Stimulated activated CD8-positive, alpha-beta memory T cell treated with anti-CD3 and anti-CD28 coated beads, Interleukin-15, amount 100 ng/mL, for 1 hour (primary cell): ENCODE data around the gene GSS.

Experiments
- DNase-seq: peaks from one replicate; pipeline ENCODE4 v3.0.0-alpha.2; 2020; ENCODE audit warnings: low read depth

Gene GSS

GRCh38 chr20:34978092-34978744 is 22.6 kb upstream of the GSS start:
- DNase-seq, result no peak

- no peak for DNase-seq
Observed at GRCh38 chr20:34977365-34978091, 21.9 kb upstream of the GSS start.

- no peak for DNase-seq
Observed at GRCh38 chr20:34976286-34976685, 20.7 kb upstream of the GSS start.

DNA sequence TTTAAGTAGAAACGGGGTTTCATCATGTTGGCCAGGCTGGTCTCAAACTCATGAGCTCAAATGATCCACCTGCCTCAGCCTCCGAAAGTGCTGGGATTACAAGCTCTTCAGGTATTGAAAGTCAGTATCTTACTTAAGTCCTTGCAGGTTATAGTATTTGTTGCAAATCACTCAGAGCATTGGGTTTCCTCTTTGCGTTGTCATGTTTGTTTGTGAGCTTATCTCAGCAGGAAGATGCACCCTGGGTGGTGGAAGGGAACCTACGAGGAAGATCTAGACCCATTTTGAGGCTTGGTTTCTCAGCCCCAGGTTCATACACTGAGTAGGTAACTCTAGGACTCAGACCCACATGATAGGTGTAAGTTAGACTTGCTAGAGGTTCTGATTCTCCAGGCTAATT is 18.6 kb upstream of the GSS start:
- no peak for DNase-seq

DNA sequence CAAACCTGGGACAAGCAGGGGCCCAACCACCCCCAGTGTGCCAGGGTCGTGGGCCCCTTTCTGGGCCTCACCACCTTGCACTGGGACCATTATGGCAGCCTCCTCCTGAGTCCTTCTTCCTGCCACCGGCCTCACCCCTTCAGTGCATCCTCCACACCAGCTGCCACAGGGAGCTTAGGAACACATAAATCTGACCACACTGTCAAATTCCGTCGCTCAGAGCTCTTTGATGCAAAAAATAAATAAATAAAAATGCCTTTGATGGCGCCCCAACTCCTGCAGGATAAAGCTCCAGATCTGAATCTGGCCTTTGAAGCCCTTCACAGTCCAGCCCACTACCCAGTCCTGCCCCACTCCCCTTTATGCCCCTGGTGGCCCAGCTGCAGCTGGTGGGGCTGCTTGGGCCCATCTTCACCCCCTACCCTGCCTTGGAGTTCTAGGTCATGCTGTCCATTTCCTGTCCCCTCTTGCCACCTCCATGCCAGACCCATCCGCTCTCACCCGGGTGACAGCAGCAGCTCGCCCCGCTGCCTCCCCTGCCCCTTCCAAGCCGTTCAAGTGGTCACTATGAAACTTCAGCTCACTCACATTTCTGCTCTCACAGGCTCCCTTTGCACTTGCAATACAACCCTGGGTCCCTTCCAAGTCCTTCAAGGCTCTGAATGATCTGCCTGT is 16.1 kb upstream of the GSS start:
- no peak for DNase-seq

GRCh38 chr20:34970846-34971560 is 15.4 kb upstream of the GSS start:
- no peak for DNase-seq

DNA sequence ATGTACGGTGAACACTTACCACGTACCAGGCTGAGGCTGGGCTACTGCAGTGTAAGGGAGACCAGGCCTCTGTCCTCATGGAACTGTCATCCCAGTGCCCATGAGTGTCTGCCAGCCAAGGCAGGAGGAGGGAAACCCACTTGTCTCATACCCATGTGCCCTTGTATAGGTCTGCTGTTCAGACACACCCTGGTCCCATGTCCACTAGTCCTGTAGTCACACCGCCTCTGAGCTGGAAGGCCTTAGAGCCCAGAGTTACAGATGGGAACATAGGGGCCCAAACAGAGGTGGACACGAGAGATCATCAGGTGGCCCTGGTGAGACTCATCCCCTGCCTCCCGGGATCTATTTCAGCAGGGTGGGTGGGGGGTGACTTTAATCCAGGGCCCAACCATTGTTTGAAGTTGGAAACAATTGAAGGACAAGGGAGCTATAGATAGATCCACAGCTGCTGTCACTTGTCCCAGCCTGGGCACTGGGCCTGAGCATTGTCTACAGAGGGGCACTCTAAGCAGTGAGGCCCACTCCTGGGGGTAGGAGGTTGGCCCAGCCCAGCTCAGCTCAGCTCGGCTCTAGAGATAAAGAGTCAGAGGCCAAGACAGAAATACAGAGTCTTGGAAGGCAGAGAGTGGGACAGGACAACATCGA is 14.7 kb upstream of the GSS start:
- DNase-seq, result no peak

DNA sequence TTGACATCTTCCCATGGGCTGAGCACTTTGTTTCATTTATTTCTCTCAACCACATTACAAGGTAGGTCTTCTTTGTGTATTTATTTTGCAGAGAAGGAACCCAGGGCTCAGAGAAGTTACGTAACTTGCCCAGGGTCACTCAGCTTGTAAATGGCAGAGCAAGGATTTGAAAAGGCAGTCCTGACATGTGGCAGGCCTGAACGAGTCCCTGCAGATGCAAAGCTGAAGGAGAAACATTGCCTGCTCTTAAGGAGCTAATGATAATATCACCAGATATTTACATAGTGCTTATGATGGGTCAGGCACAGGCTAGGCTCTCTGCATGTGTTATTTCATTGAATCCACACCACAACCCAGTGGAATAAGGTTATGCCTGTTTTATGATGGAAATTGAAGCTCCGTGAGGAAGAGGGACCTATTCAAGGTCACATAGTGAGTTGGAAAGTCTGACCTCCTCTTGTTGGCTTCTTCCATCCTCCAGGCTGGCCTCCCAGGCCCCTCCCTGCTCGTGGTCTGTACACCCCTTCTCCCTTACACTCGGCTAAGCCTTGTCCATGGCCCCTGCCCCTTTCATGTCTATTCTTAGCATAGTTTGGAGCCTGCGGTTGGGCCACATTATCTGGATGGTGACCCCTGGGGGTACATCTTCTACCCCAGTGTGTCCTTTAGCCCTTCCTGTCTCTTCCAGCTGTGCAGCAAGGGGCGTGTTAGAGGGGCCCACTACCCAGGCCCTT is 12.6 kb upstream of the GSS start:
- DNase-seq, result no peak

- DNase-seq, result no peak
Observed at GRCh38 chr20:34967421-34967820, 11.8 kb upstream of the GSS start.

- no peak for DNase-seq
Observed at GRCh38 chr20:34965051-34965450, 9.4 kb upstream of the GSS start.

- no peak for DNase-seq
Observed at GRCh38 chr20:34964486-34964885, 8.9 kb upstream of the GSS start.

DNA sequence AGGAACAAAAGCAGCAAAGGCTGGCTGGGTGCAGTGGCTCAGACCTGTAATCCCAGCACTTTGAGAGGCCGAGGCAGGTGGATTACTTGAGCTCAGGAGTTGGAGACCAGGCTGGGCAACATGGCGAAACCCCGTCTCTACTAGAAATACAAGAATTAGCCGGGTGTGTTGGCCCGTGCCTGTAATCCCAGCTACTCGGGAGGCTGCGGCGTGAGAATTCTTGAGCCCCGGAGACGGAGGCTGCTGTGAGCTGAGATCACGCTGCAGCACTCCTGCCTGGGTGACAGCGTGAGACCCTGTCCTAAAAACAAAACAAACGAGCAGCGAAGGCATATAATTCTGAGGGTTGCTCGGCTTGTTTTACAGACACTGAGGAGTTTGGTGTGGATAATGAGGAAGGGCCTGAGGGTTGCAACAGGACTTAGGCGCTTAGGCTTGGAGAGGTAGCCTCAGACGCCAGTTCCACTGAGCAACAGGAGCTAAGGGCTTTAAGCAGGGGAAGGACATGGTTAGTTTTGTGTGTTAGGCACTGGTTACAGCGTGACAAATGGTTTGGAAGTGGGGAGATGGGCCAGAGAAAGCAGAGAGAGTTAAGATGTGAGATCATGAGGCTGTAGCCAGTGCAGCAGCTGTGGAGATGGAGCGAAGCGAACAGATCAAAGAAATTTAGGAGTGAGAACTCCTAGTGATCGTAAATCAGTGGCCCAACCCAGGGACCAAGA is 1.3 kb upstream of the GSS start:
- DNase-seq, result no peak

DNA sequence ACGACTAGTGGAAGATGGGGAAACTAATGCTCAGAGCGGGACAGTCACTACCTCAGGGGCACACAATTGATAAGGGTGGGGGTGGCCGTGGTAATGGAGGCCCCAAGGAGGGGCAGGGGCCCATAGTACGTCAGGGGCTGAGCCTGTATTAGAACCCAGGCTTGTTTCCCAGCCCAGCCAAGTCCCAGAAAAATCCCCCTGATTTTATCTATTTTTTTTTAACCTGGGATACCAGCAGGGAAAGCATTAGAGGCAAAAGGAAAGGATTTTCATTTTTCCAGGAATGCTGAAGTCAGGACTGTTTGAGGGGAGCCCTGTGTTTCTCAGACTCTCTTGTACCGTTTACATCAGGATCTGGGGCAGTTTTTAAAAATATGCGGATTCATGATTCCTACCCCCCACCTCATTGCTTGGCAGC is 444 bp upstream of the GSS start:
- no peak for DNase-seq

DNA sequence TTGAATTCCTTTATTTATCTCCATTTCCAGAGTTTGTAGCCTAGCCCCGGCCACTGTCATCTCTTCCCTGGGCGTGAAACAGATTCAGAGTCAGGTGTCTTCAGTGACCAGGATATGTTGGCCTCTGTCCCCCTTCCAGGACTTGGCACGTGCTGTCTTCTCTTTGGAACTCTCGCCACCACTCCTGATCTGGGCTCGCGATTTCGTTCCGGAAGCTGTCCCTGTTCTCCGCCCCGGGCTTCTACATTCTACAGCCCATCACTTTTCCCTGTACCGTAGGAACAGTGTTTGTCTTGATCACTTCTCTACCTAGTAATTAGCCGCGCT is 739 bp downstream of the GSS start:
- no peak for DNase-seq

GRCh38 chr20:34953960-34954359 is 1.6 kb downstream of the GSS start:
- DNase-seq, result no peak

- DNase-seq, result no peak
Observed at GRCh38 chr20:34952671-34953070, 2.9 kb downstream of the GSS start.

DNA sequence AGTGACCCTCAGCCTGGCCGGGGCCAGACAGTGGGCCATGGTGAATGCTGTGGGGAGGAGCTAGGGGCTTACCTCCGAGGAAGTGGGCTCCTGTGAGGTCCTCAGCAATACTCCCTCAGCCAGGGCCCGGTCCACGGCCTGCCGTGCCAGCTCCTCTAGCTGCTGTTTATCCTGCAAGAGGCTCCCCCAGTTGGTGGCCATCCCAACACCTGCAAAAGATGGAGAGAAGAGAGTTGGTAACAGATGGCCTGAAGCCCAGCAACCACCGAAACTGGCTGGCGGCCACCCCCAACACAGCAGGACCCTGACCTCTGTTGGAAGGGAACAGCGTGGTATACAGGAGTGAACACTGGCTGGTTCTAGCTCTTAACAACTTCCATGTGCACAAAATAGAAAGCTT is 4.0 kb downstream of the GSS start:
- DNase-seq, result no peak

- DNase-seq, result no peak
Observed at GRCh38 chr20:34951252-34951651, 4.4 kb downstream of the GSS start.

DNA sequence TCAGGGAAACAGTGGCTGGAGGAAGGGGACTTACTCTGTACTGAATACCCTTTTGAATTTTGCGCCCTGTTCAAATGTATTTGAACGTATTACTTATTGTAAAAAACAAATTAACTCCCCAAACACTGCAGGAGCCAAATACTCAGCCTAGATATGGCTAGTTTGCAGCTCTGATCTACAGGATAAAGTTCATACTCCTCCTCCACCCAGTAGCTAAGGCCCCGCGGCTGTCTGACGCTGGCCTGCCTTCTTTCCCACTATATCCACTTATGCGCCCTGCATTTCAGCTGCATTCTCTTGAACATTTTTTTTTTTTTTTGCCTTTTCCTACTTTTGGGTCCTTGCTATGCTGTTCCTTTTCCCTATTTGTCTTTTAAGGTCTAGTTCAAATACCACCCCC is 6.5 kb downstream of the GSS start:
- DNase-seq, result no peak

GRCh38 chr20:34948030-34948429 is 7.6 kb downstream of the GSS start:
- no peak for DNase-seq

DNA sequence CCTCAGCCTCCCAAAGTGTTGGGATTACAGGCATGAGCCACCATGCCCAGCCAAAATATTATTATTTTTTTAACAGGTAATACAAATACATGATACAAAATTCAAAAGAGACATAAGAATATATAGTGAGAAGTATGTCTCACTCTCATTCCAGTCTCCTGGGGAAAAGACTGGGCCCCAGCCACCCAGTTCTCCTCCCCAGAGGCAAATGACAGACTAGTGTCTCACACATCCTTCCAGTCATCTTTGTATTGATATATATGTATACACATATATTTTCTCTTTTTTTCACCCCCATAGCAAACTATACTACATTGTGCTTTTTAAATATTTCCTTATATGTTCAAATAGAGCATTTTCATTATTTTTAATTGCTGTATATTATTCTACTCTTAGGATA is 8.3 kb downstream of the GSS start:
- DNase-seq, result no peak
